Activated T-cell treated with anti-CD3 and anti-CD28 coated beads for 1 hour (primary cell): ENCODE data around the gene KCNQ4.

Source experiments
- DNase-seq: peaks from one replicate; pipeline ENCODE4 v3.0.0-alpha.2; 2020; ENCODE audit warnings: low read depth

The KCNQ4 gene

DNA sequence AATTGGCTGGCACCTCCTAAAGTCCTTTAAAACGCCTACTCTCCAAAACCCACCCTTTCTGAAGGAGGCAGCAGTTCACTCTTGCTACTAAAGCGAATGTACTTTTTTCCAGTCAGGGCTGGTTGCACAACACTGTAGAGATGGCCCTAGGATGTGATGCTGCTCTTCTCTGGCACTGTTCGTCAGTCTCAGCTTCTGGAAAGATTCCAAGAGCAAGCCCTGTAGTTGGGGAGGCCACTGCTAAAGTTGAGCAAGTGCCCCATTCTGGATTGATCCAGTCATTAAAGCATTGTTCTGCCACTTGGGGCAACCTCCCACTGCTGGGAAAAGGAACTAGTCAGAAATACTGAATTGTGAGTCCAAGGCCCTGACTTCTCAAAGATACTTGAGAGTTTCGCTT is 28.5 kb upstream of the KCNQ4 start:
- no peak for DNase-seq

DNA sequence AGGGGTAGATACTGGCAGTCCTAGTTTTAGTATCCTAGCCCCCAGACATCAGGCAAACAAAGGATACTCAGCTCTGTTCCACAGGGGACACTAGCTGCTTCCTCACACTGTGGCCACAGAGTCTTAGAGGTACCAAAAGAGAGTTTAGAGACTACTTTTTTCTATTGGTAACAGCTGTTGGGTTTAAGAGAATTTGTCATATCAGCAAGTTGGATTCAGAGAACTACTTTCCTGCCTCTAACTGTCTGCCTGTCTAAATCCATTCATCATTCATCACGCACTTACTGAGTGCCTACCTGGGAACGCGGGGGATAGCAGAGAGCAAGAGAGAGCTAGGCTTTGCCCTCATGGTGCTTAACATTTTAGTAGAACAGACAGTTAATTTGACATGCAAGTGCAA is 27.1 kb upstream of the KCNQ4 start:
- DNase-seq, result no peak

DNA sequence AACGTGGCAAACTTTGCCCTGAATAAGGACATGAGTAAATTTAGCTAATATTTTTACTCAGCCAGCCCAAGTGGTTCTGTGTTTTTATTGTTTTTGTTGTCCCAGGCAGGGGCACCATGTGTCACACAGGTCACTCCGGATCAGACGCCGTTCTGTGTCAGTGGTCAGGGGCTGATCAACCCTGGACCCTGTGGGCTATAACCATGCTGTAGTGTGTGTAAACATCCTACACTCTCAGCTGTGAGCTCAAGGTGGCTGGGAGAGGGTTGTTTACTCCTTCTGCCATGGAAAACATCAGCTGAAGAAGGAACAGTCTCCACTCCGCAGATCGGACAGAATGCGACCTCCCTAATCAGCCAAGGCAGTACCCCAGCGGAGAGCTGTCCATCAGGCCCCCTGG is 26.5 kb upstream of the KCNQ4 start:
- DNase-seq, result no peak

GRCh38 chr1:40758004-40758403 is 25.6 kb upstream of the KCNQ4 start:
- DNase-seq, result no peak

- no peak for DNase-seq
Observed at GRCh38 chr1:40758578-40759343, 24.8 kb upstream of the KCNQ4 start.

- no peak for DNase-seq
Observed at GRCh38 chr1:40760984-40761383, 22.6 kb upstream of the KCNQ4 start.

- DNase-seq, result no peak
Observed at GRCh38 chr1:40762144-40762923, 21.3 kb upstream of the KCNQ4 start.

DNA sequence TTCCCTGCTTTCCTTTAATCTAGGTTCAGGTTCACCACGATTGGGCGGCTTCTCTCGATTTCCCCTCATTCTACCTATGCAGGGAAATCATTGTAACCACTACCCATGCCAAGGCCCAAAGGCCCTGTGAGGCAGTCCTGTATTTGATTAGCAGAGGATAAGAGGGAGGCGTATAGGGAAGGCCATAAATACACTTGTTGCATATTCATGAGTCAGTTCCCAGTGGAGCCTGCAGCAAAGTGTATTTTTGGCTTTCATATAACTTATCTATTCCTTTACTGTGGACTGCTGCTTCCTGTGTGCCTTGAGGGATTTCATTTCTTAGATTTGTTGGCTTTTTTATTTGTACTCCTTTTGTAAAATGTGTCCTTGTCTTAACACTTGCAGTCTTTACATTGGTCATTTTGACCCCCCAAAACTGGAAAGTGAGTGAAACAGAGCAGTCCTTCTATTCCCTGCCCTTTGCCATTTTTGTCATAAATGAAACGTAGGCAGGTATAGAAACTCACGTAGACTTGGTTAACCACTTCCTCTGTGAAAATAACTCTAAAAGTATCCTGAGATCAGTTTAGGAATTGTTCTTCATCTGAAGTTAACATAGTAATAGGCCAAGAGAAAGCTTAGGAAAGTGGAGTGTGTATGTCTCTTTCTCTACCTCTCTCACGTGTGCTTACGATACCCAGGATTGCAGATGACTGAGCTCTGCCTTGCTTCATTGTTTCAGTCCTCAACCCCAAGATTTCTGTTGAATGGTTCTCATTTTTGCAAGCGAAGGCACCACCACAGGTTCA is 19.6 kb upstream of the KCNQ4 start:
- DNase-seq, result no peak

DNA sequence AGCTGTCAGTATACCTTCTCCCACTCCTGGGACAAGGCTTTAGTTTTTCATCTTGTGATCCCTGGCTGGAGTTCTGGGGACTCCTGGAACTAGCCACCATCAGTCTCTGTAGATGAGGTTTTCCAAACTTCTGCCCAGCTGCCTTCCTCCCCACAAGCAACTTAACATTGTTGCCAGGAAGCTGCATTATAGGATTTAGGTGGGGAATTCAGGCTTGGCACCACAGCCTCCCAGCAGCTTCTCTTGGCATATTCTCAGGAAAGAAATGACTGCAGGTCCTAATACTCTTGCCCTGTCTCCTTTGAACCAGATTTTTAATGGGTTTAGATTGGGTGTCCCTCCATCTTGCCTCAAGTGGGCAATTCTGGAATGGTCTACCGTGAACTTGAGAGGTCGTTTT is 18.6 kb upstream of the KCNQ4 start:
- DNase-seq, result no peak

GRCh38 chr1:40766017-40766416 is 17.6 kb upstream of the KCNQ4 start:
- no peak for DNase-seq

DNA sequence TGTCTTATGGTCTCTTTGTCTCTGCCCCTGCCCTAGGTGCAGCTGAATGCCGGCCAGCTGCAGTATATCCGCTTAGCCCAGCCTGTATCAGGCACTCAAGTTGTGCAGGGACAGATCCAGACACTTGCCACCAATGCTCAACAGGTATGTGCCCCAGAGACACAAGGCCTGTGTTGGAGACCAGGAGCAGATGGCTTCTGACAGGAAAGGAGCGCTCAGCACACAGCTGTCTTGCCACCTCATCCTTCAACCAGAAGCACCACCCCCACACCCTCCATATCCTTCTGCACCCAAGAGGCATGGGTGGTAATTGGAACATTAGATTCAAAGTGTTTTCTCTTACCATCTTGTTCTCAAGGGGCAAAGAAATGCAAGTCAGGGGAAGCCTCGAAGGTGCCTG is 17.0 kb upstream of the KCNQ4 start:
- no peak for DNase-seq

DNA sequence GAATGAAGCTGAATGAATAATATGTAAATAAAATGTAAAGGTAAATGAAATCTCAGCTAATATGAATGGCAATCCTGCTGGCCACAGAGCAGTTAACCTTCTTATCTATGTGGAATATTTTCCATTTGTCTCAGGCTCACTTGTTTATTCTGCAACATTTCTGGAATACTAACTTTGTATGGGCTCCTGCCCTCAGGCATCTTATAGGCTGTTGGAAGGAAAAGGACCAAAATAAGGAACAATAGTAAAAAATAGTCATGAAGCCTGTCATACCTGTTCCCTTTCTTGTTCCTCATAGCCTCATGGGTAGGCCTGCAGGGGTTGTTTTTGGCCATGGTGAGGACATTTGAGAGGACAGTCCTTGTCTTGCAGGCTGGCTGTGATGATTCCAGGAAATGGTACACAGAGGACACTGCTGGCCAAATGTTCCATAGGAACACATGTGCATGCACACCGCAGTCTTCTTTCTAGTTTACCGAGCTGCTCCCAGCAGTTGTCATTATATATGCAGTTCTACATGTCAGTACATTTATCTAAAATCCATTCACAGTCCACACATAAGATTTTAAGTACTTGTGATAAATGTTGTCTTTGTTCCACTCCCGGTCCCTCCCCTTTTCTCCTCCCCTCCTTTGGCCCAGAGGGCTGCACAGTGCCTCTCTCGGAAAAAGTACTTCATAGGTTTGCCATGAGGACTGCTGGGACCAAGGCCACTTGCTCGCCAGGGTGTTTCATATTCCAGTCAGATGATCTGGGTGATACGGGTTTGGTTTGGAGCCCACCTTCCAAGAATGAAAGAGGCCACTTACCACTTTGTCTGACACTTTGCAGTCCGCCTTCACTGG is 15.2 kb upstream of the KCNQ4 start:
- no peak for DNase-seq

- DNase-seq, result no peak
Observed at GRCh38 chr1:40769815-40770214, 13.8 kb upstream of the KCNQ4 start.

- DNase-seq, result no peak
Observed at GRCh38 chr1:40770296-40771070, 13.1 kb upstream of the KCNQ4 start.

DNA sequence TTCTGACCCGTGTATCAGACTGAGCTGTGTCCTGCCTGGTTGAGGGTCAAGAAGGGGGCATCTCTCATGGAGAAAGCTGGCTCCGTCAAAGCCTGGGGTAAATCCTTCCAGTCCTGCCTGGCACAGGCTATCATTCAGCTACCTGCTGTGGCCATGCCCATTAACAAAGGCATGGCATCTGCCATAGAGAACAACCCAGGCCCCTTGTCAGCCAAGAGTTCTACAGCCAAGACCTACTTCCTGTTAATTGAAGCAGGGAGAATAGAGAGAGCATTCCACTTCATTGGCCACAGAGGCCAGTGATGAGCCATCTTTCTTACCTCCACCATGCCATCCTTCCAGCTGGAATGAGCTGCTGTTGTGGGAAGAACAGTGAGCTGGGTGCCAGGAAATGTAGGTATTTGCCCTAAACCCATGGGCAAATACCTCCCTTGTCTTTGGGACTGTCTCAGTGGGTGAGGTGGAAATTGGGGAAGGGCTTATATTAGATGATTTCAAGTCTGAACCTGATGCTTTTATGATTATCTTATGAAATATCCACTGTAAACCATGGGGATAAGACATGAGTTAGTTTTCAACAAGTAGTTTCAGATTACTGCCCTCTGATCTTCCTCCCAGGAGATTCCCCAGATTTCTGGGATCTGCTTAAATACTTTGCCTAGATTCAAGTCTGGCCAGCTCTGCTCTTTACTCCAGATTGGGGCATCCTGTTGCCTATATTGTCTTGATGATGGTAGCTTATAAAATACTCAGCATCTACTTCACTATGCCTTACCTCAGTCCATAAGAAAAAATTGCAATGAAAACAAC is 11.2 kb upstream of the KCNQ4 start:
- DNase-seq, result no peak

DNA sequence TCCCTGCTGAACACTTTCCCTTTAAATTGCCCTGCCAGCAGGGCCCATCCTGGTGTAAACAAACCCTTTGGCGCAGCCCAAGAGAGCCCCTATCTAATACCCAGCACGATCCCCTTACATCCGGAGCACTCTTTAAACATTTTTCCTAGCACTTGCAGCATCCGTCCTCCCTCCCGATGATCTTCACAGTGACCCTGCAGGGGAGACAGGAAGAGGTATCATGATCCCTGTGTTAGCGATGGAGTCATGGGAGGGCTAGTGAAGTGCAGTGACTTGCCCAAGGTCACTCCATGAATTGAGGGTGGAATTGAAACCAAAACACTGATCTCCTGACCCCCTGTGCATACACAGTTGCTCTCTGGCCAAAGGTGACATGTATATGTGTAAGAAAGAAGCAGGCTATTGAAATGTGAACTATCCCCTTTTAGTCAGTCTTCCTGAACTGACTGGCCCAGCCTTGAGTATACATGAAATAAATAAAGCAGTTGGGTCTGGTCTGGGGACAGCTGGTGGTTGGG is 9.8 kb upstream of the KCNQ4 start:
- DNase-seq, result no peak

DNA sequence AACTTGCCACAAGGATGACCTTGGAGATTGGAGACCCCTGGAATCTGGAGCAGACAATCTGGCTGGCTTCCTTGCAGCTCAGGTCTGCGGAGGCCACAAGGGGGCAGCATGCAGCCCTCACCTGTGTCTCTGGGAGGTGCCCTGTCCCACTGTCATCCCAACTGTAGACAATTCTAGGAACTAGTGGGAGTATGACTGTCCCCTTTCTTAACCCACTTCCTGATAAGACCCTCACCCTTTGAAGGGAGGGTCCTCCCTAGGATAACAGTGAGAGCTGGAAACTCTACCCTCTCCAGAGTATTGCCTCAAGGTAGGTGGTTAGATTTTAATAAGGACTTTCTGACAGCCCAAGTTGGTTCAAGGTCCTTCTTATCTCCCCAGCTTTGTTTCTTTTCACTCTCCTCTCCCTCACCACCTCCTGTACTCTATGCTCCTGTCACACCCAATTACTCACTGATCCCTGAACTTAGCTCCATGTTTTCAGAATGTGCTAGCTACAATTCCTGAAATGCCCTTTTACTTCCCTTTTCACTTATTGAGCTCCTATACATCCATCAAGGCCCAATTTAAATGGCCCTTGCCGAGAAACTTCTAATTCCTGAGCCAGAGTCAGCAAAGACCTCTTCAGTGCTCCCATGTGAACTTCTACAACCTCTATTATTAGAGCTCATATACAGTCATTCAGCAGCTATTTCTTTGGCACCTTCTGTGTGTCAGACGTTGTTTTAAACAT is 9.2 kb upstream of the KCNQ4 start:
- peak; percentile 62 for DNase-seq

DNA sequence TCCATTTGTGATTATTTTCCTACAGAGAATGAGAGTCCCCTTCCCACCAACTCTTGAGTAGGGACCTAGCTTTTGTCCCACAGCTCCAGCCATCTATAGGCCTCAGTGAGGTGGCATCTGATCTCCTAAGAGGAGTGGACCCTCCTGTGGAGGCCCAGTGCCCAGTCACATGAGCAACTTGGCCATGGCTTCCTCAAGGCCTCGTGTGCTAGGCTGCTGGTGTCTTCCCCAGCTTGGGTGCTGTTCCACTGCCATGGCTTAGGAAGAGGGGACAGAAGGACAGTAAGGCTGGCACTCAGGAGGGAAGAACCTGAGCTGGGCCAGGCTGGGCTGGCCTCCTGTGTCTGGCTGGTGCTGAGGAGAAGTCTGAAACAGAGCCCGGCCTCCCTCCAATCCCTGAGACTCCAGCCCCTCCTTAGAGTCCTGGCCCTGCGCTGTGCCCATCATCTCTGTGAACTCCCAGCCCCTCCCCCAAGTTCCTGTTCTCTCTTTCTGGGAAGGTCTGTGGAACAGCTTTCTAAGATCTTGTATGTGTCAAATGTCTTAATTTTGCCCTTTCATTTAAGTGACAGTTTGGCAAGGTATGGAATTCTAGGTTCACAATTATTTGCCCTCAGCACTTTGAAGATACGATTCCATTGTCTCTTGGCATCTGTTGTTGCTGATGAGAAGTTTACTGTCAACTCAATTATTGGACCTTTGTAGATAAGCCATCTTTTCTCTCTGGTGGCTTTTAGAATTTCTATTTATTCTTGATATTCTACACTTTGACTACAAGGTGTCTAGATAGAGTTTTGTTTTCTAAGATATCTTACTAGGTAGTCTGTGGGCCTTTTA is 7.1 kb upstream of the KCNQ4 start:
- no peak for DNase-seq
